SK-N-MC (cell line): ENCODE measurements around the gene ZFAND5.

ENCODE experiments used
- EZH2 ChIP-seq: fragments of 200-600 bp; sonication (generic); IDR thresholded peaks from one replicate; pipeline ENCODE4 v1.6.1; 2017; ENCODE audit warnings: antibody characterized with exemption
- POLR2AphosphoS5 ChIP-seq: IDR thresholded peaks from 2 replicates; pipeline ENCODE4 v1.6.1; 2012; ENCODE audit warnings: mild to moderate bottlenecking, low read depth, low read length, borderline replicate concordance

DNA sequence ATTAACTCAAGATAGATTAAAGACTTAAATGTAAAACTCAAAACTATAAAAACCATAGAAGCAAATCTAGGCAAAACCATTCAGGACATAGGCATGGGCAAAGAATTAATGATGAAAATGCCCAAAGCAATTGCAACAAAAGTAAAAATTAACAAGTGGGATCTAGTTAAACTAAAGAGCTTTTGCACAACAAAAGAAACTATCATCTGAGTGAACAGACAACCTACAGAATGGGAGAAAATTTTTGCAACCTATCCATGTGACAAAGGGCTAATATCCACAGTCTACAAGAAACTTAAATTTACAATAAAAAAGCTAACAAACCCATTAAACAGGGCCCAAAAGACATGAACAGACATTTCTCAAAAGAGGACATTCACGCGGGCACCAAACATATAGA is 34.4 kb upstream of the ZFAND5 start:
- no peak for TF ChIP-seq EZH2
- no peak for TF ChIP-seq POLR2AphosphoS5
